Activated T-helper 1 cell treated with anti-CD3 and anti-CD28 coated beads, Interleukin-12 subunit alpha, Interleukin-12 subunit beta, Interleukin-2, Interleukin-4 antibody, amounts not matched to agents 30 ng/mL and 10 ng/mL and 1 ng/mL, durations not matched to agents 14 hours and 24 hours and 36 hours (primary cell): ENCODE data around the gene MSH5. TPM values are rescaled to one million over a fixed set of nuclear protein-coding genes. Genes with fewer than 3 reads are reported as not detected.

ENCODE experiments used
- DNase-seq: peaks from one replicate; pipeline ENCODE4 v3.0.0; 2021; ENCODE audit warnings: low spot score
- H3K27ac Mint-ChIP-seq: one replicate; pipeline ENCODE4 v1.8.0; 2021; ENCODE audit warnings: mild to moderate bottlenecking, mixed read lengths
- H3K27me3 Mint-ChIP-seq: one replicate; pipeline ENCODE4 v1.8.0; 2022; ENCODE audit warnings: mild to moderate bottlenecking, moderate library complexity, mixed read lengths; ENCODE audit not compliant: insufficient read depth
- H3K36me3 Mint-ChIP-seq: one replicate; pipeline ENCODE4 v1.8.0; 2021; ENCODE audit warnings: low read depth, mixed read lengths
- H3K4me1 Mint-ChIP-seq: one replicate; pipeline ENCODE4 v1.8.0; 2021; ENCODE audit warnings: low read depth, mixed read lengths
- H3K4me3 Mint-ChIP-seq: one replicate; pipeline ENCODE4 v1.8.0; 2021; ENCODE audit warnings: mild to moderate bottlenecking, moderate library complexity, mixed read lengths
- H3K9me3 Mint-ChIP-seq: one replicate; pipeline ENCODE4 v1.8.0; 2021; ENCODE audit warnings: mixed read lengths
- intact Hi-C: fragments of 100-400 bp; cut with micrococcal nuclease; formaldehyde crosslinking; loops from one replicate; pipeline ENCODE4 v1.15.1; 2024
- total RNA-seq: library from RNA; stranded (reverse); gene quantifications from 2 replicates; pipeline ENCODE4 v1.2.3, GENCODE V29; 2022

Gene MSH5
- total RNA-seq: 80.5 and 83.4 TPM in 2 replicates

DNA sequence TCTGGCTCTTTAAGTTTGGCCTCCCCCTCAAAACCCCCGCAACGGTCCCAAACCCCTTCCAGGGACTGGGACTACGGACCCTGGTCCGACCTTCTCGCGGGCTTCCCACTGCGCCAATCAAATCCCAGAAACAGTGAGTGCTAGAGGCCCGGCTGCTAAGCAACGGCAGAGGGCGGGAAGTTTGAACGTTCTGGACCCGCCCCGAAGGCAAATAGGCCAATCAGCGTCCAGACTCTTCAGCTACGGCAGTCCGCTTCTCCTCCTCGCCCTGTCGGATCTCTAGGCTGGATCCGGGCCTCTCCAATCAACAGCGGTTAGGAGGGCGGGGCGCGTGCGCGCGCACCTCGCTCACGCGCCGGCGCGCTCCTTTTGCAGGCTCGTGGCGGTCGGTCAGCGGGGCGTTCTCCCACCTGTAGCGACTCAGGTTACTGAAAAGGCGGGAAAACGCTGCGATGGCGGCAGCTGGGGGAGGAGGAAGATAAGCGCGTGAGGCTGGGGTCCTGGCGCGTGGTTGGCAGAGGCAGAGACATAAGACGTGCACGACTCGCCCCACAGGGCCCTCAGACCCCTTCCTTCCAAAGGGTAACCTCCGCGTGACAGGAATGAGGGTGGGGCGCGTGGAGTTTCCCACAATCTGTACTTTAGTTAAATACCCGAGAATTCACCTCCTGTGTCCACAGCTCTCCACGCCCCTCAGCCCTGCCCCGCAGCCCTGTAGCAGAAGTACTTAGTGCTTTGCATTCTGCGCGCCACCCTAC is at the start of gene MSH5:
MSH5 (plus strand) TSS at position 367 of the 758 bp plus-strand sequence. CDS start 462 bp downstream, outside the sequence.
- Mint-ChIP-seq H3K36me3 (peaks cover 31% of the 10 kb centered on the region), H3K4me1 (peaks cover 64% of the 10 kb centered on the region), H3K27ac (peak within 1 kb of the TSS; percentile 99), H3K27me3 (peaks cover 3% of the 10 kb centered on the region), H3K9me3 (no peaks in the 10 kb centered on the region), H3K4me3 (peak within 1 kb of the TSS; percentile 98)
- peak; percentile 97 for DNase-seq
- intact Hi-C loops: loop anchor here (1.0 to 5.0 kb wide), 9 partner anchors 55 to 438 kb away; partner anchors contain the start of genes ATP6V1G2, HSPA1B, LTA and NFKBIL1

DNA sequence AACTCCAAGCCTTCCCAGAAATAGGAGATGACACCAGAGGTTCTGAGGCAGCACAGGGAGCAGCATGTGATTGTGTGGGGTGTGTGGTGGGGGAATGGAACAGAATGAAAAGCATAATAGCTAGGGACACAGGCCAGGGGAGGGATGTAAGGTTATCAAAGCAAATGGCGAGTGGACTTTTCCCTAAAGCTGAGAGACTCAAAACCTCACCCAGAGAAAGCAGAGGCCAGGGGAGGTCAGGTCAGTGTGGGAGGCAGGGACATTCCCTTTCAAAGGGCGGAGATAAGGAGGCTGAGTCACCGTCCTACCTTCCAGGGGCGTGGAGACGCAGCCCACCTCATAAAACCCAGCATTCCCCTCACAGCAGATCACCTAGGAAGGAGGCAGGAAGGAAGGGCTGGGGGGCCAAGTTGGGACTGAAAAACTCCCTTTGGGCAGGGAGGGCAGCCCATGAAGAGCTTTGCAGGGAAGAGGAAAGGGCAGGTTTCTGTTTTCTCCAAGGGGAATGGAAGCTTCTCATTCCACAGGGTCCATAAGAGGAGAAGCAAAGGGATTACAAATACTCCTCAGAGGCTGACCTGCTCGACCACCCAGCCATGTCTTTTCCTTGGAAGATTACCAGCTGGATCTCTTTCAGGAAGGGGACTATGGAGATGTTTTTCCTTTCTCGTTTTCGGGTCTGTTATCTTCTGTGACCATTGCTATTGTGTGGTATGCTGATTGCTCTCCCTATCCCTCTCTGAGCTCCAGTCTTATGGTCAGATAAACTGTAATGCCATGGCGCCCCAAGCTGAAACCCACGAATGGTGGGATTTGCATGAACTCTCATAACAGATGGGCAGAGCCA is 49.4 kb upstream of the MSH5 start:
- H3K36me3 Mint-ChIP-seq: peaks cover 36% of the 10 kb centered on the region
- H3K9me3 Mint-ChIP-seq: no peaks in the 10 kb centered on the region
- H3K27ac Mint-ChIP-seq: no peak overlapping the region
- intact Hi-C loops: no loop called here
- H3K4me3 Mint-ChIP-seq: no peak overlapping the region
- no peaks in the 10 kb centered on the region for H3K27me3 Mint-ChIP-seq
- no peak for DNase-seq
- H3K4me1 Mint-ChIP-seq: peaks cover 10% of the 10 kb centered on the region

DNA sequence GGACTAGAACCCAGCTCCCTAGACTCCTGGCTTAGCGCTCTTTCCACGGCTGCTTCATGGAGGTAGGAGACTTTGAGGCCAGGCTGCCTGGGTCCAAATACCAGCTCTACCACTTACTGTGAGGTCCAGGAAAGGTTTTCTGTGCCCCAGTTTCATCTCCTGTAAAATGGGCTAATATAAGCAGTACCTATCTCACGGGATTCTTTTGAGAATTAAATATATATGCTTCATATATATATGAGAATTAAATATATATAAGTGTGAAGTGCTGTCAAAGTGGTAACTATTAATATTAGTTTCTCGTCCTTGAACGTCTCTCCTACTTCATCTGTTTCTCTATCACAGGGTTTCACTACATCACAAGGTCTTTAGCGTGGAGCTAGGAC is 48.7 kb upstream of the MSH5 start:
- intact Hi-C loops: no loop called here
- no peak overlapping the region for H3K4me3 Mint-ChIP-seq

DNA sequence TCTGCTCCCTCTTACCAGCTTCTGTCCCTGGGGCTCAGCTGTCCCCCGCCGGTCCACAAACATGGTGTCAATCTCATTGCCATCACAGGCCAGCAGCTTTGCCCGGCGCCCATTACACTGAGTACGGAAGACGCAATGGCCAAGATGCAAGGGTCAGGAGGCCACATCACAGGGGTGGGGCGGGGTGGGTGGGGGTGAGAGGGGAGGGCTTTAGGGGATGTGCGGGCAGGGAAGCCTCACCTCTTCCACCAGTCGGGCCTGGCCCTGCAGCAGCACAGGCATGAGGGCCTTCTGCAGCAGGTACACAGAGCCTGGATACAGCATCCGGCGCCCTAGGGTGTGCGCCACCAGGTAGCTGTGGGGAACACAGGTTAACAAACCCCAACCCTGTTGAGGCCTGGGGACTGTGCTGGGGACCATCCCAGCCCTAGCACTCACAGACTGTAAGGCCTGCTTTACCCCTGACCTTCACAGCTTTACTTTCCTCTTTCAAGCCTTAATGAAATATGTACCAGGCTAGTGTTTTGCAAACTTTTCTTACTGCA is 48.2 kb upstream of the MSH5 start:
- H3K9me3 Mint-ChIP-seq: no peaks in the 10 kb centered on the region
- peaks cover 10% of the 10 kb centered on the region for H3K4me1 Mint-ChIP-seq
- H3K27ac Mint-ChIP-seq: no peak overlapping the region
- no peaks in the 10 kb centered on the region for H3K27me3 Mint-ChIP-seq
- intact Hi-C loops: no loop called here
- peaks cover 32% of the 10 kb centered on the region for H3K36me3 Mint-ChIP-seq
- H3K4me3 Mint-ChIP-seq: no peak overlapping the region
- no peak for DNase-seq

More for the DNA sequence above, 48.7 kb upstream of the MSH5 start:
- no peak for DNase-seq
- Mint-ChIP-seq H3K27me3 (no peaks in the 10 kb centered on the region), H3K4me1 (peaks cover 10% of the 10 kb centered on the region), H3K36me3 (peaks cover 36% of the 10 kb centered on the region), H3K27ac (no peak overlapping the region), H3K9me3 (no peaks in the 10 kb centered on the region)

- Mint-ChIP-seq H3K4me1 (peaks cover 13% of the 10 kb centered on the region), H3K27ac (no peak overlapping the region), H3K27me3 (no peaks in the 10 kb centered on the region), H3K36me3 (peaks cover 35% of the 10 kb centered on the region), H3K4me3 (no peak overlapping the region), H3K9me3 (no peaks in the 10 kb centered on the region)
- DNase-seq: no peak
- intact Hi-C loops: no loop called here
Measured at GRCh38 chr6:31692353-31692752, 47.5 kb upstream of the MSH5 start.

- Mint-ChIP-seq H3K4me3 (no peak overlapping the region), H3K27me3 (no peaks in the 10 kb centered on the region), H3K27ac (no peak overlapping the region), H3K36me3 (peaks cover 35% of the 10 kb centered on the region), H3K4me1 (peaks cover 18% of the 10 kb centered on the region), H3K9me3 (no peaks in the 10 kb centered on the region)
- DNase-seq: no peak
- intact Hi-C loops: no loop called here
Measured at GRCh38 chr6:31692886-31693285, 46.9 kb upstream of the MSH5 start.

- no peaks in the 10 kb centered on the region for H3K9me3 Mint-ChIP-seq
- no peak overlapping the region for H3K27ac Mint-ChIP-seq
- H3K36me3 Mint-ChIP-seq: peaks cover 34% of the 10 kb centered on the region
- H3K4me3 Mint-ChIP-seq: no peak overlapping the region
- intact Hi-C loops: no loop called here
- H3K27me3 Mint-ChIP-seq: no peaks in the 10 kb centered on the region
- peaks cover 22% of the 10 kb centered on the region for H3K4me1 Mint-ChIP-seq
- DNase-seq: no peak
Measured at GRCh38 chr6:31693535-31693934, 46.3 kb upstream of the MSH5 start.

GRCh38 chr6:31697555-31697954 is 42.2 kb upstream of the MSH5 start:
- DNase-seq: no peak
- Mint-ChIP-seq H3K4me1 (peaks cover 29% of the 10 kb centered on the region), H3K4me3 (peak overlapping the region; percentile 6), H3K27me3 (no peaks in the 10 kb centered on the region), H3K27ac (peak overlapping the region; percentile 80), H3K36me3 (peaks cover 32% of the 10 kb centered on the region), H3K9me3 (no peaks in the 10 kb centered on the region)
- intact Hi-C loops: no loop called here

DNA sequence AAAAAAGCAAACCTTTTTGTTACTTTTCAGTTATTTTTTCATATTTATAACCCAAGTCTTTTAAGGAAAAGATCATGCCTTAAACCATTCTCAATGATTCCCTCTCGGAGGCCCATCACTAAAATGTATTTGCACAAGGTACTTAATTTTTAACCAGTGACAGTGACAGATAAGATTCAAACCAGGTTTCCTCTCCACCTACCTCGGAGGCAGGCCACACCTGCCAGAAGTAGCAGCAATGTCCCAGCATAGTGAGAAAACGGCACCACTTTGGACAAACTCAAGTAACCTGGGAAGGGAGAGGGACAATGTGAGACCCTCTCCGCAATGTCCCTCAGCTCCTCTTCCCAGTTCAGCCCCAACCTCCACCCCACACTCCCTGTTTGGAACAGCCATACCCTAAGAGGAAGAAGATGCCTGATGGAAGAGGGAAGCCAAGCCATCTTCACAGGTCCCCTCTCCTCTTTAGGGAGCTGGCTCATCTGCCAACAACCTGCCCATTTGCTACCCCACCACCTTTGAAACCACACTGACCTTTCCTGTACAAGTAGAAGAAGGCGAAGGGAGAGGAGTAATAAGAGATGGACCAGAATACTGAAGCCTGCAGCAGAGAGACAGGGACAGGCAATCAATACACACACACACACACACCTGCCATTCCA is 38.9 kb upstream of the MSH5 start:
- Mint-ChIP-seq H3K4me3 (peak overlapping the region; percentile 98), H3K27ac (peak overlapping the region; percentile 1), H3K9me3 (no peaks in the 10 kb centered on the region), H3K36me3 (peaks cover 22% of the 10 kb centered on the region), H3K27me3 (no peaks in the 10 kb centered on the region), H3K4me1 (peaks cover 34% of the 10 kb centered on the region)
- intact Hi-C loops: no loop called here
- no peak for DNase-seq

DNA sequence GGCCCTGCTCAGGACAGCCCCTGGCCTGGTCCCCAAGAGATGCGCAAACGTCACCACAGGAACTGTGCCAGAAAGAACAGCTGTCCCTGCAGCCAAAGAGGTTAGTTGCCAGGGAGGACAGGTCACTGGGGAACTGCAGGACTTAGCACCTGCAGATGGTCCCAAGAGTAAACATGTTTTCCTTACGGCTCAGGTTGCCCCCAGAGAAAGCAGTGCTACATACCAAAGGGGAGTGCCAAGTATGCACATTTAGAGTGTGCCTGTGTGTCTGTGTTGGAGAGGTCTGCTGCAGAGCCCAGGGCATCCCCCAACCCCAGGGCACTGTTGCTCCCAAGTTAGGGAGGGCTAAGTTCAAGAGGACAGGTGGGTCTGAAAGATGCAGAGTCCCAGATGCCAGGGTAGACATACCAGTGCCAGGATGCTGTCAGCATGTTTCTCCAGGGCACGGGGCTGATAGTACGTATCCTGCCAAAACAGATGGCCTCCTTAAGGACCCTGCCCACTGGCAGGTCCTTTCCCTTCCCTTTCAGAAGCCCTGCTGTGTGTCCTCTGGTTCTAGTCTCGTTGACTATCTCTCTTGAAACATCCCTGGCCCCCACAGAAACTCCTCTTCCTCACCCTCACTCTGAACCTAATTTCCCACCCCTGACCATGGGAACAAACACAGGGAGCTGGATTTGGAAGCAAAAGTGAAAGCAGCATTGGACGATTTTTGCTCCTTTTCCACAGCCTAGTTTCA is 38.0 kb upstream of the MSH5 start:
- intact Hi-C loops: loop anchor here (1.0 to 2.0 kb wide), 3 partner anchors 22 to 201 kb away; partner anchors contain the start of genes VWA7 and ZBTB12
- H3K4me1 Mint-ChIP-seq: peaks cover 34% of the 10 kb centered on the region
- H3K27ac Mint-ChIP-seq: peak overlapping the region; percentile 97
- DNase-seq: no peak
- no peaks in the 10 kb centered on the region for H3K9me3 Mint-ChIP-seq
- peak overlapping the region; percentile 98 for H3K4me3 Mint-ChIP-seq
- peaks cover 22% of the 10 kb centered on the region for H3K36me3 Mint-ChIP-seq
- H3K27me3 Mint-ChIP-seq: no peaks in the 10 kb centered on the region

GRCh38 chr6:31702405-31702818 is 37.4 kb upstream of the MSH5 start:
- intact Hi-C loops: loop anchor here (1.0 to 2.0 kb wide), 3 partner anchors 22 to 200 kb away; partner anchors contain the start of genes VWA7 and ZBTB12
- Mint-ChIP-seq H3K27me3 (no peaks in the 10 kb centered on the region), H3K4me3 (peak overlapping the region; percentile 98), H3K27ac (peak overlapping the region; percentile 97), H3K36me3 (peaks cover 18% of the 10 kb centered on the region), H3K9me3 (no peaks in the 10 kb centered on the region), H3K4me1 (peaks cover 31% of the 10 kb centered on the region)
- DNase-seq: peak; percentile 11
